DOHH2 (cell line): Measurements from ENCODE around the gene TKT.
A peak's percentile ranks its signal among the peaks of the same experiment; 100 is the strongest.
"Not testable (repeated sequence)": the region's sequence is repeated elsewhere in the genome, so short reads cannot be mapped to it uniquely, and the experiment has no call there.

ENCODE experiments used
- H3F3A ChIP-seq: fragments of 200-600 bp; sonication (generic), shearing (Covaris generic); 2 replicates; pipeline ENCODE4 v1.6.0; 2016; ENCODE audit warnings: antibody characterized with exemption, mild to moderate bottlenecking; ENCODE audit not compliant: control insufficient read depth, insufficient read depth
- H3K27ac ChIP-seq: fragments of 200-600 bp; sonication (generic); 2 replicates; pipeline ENCODE4 v1.5.1; 2014; ENCODE audit warnings: low read depth, mild to moderate bottlenecking, low read length, moderate library complexity
- H3K27me3 ChIP-seq: fragments of 200-600 bp; sonication (generic); 2 replicates; pipeline ENCODE4 v1.6.1; 2014; ENCODE audit warnings: mild to moderate bottlenecking, low read length, mixed read lengths; ENCODE audit not compliant: control insufficient read depth
- H3K36me3 ChIP-seq: fragments of 200-600 bp; sonication (generic); 2 replicates; pipeline ENCODE4 v1.6.1; 2014; ENCODE audit warnings: mild to moderate bottlenecking, low read length, moderate library complexity, mixed read lengths; ENCODE audit not compliant: control insufficient read depth
- H3K4me1 ChIP-seq: fragments of 200-600 bp; sonication (generic); 2 replicates; pipeline ENCODE4 v1.6.1; 2014; ENCODE audit warnings: mild to moderate bottlenecking, low read length, mixed read lengths; ENCODE audit not compliant: control insufficient read depth
- H3K4me2 ChIP-seq: fragments of 200-600 bp; sonication (generic); 2 replicates; pipeline ENCODE4 v1.6.0; 2014; ENCODE audit warnings: mild to moderate bottlenecking, low read length, moderate library complexity
- H3K4me3 ChIP-seq: fragments of 200-600 bp; sonication (generic); 2 replicates; pipeline ENCODE4 v1.5.1; 2014; ENCODE audit warnings: mild to moderate bottlenecking, low read length, mixed read lengths
- H3K79me2 ChIP-seq: fragments of 200-600 bp; sonication (generic); 2 replicates; pipeline ENCODE4 v1.6.1; 2014; ENCODE audit warnings: mild to moderate bottlenecking, low read length, mixed read lengths; ENCODE audit not compliant: control insufficient read depth
- H3K9me2 ChIP-seq: fragments of 200-600 bp; sonication (generic); replicated peaks from 2 replicates; pipeline ENCODE4 v1.6.1; 2014; ENCODE audit warnings: mild to moderate bottlenecking, low read length, mixed read lengths; ENCODE audit not compliant: control insufficient read depth
- H3K9me3 ChIP-seq: fragments of 200-600 bp; sonication (generic); 2 replicates; pipeline ENCODE4 v1.6.1; 2014; ENCODE audit warnings: antibody characterized with exemption, low read length, mixed read lengths; ENCODE audit not compliant: control insufficient read depth, insufficient read depth
- H4K20me1 ChIP-seq: fragments of 200-600 bp; sonication (generic); 2 replicates; pipeline ENCODE4 v1.6.0; 2014; ENCODE audit warnings: low read depth, mild to moderate bottlenecking, antibody characterized with exemption, low read length, moderate library complexity; ENCODE audit not compliant: control insufficient read depth, insufficient read depth
- EZH2phosphoT487 ChIP-seq: fragments of 200-600 bp; sonication (generic); IDR thresholded peaks from 2 replicates; pipeline ENCODE4 v1.6.1; 2017; ENCODE audit warnings: borderline replicate concordance, mild to moderate bottlenecking, antibody characterized with exemption, low read length, moderate library complexity, mixed read lengths
- TF ChIP-seq, protein P1 (sequence below): fragments of 200-600 bp; sonication (generic); IDR thresholded peaks from one replicate; pipeline ENCODE4 v1.5.1; 2014; ENCODE audit warnings: antibody characterized with exemption, mild to moderate bottlenecking, low read depth, low read length; ENCODE audit not compliant: poor library complexity, severe bottlenecking

Gene TKT

DNA sequence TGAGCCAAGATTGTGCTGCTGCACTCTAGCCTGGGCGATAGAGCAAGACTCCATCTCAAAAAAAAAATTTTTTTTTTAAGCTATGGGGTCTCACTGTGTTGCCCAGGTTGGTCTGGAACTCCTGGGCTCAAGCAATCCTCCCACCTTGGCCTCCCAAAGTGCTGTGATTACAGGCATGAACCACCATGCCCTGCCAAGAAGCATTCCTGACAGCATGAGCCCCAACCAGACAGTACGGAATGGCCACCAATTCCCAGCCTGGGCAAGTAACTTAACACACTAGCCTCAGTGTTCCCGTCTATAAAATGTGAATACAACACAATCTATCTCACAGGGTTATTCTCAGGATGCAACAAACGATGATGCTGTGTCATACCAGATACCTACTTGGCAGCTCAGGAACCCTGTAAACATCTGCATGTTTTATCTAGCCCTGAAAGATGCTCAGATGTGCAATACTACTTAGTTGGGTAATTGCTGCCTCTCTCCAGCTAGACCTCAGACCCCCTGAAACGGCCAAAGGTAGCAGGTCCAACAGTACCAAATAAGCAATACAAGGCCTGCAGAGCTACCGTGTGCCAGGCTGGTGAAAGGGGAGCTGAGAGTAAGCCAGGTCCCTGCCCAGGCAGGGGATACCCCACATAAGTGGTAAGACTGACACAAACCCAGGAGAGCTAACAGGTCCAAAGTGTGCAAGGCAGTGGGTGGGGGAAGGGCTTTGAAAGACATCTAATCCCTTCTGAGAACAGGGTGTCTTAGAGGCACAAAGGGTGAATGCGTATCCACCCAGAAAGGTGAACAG is 1.9 kb downstream of the TKT start:
- peak overlapping the region; percentile 96 for H3K4me2 ChIP-seq
- H3K27ac ChIP-seq = peak overlapping the region; percentile 92
- peaks cover 60% of the 10 kb centered on the region for H3K4me1 ChIP-seq
- H3F3A ChIP-seq = peaks cover 23% of the 10 kb centered on the region
- no peaks in the 10 kb centered on the region for H3K9me3 ChIP-seq
- peaks cover 72% of the 10 kb centered on the region for H3K79me2 ChIP-seq
- H3K27me3 ChIP-seq = no peaks in the 10 kb centered on the region
- no peaks in the 10 kb centered on the region for H3K9me2 ChIP-seq
- TF ChIP-seq EZH2phosphoT487 = no peak
- TF ChIP-seq, protein P1, sequence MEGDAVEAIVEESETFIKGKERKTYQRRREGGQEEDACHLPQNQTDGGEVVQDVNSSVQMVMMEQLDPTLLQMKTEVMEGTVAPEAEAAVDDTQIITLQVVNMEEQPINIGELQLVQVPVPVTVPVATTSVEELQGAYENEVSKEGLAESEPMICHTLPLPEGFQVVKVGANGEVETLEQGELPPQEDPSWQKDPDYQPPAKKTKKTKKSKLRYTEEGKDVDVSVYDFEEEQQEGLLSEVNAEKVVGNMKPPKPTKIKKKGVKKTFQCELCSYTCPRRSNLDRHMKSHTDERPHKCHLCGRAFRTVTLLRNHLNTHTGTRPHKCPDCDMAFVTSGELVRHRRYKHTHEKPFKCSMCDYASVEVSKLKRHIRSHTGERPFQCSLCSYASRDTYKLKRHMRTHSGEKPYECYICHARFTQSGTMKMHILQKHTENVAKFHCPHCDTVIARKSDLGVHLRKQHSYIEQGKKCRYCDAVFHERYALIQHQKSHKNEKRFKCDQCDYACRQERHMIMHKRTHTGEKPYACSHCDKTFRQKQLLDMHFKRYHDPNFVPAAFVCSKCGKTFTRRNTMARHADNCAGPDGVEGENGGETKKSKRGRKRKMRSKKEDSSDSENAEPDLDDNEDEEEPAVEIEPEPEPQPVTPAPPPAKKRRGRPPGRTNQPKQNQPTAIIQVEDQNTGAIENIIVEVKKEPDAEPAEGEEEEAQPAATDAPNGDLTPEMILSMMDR = no peak
- peak overlapping the region; percentile 93 for H3K4me3 ChIP-seq
- peaks cover 52% of the 10 kb centered on the region for H3K36me3 ChIP-seq
- H4K20me1 ChIP-seq = peaks cover 39% of the 10 kb centered on the region

DNA sequence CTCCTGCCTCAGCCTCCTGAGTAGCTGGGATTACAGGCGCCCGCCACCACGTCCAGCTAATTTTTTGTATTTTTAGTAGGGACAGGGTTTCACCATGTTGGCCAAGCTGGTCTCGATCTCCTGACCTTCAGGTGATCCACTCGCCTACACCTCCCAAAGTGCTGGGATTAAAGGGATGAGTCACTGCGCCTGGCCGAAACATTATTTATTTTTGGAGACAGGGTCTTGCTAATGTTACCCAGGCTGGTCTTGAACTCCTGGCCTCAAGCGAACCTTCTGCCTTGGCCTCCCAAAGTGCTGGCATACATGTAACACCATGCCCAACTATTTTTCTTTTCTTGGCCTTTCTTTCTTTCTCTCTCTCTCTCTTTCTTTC is 2.9 kb downstream of the TKT start:
- H3K4me2 ChIP-seq = peak overlapping the region; percentile 96
- H3K79me2 ChIP-seq = peaks cover 82% of the 10 kb centered on the region
- peaks cover 60% of the 10 kb centered on the region for H3K36me3 ChIP-seq
- peaks cover 23% of the 10 kb centered on the region for H3F3A ChIP-seq
- not testable (repeated sequence) for H3K9me3 ChIP-seq, H3K27me3 ChIP-seq, H3K9me2 ChIP-seq
- H3K27ac ChIP-seq = peak overlapping the region; percentile 92
- H4K20me1 ChIP-seq = peaks cover 47% of the 10 kb centered on the region
- H3K4me1 ChIP-seq = peaks cover 70% of the 10 kb centered on the region
- H3K4me3 ChIP-seq = peak overlapping the region; percentile 93

DNA sequence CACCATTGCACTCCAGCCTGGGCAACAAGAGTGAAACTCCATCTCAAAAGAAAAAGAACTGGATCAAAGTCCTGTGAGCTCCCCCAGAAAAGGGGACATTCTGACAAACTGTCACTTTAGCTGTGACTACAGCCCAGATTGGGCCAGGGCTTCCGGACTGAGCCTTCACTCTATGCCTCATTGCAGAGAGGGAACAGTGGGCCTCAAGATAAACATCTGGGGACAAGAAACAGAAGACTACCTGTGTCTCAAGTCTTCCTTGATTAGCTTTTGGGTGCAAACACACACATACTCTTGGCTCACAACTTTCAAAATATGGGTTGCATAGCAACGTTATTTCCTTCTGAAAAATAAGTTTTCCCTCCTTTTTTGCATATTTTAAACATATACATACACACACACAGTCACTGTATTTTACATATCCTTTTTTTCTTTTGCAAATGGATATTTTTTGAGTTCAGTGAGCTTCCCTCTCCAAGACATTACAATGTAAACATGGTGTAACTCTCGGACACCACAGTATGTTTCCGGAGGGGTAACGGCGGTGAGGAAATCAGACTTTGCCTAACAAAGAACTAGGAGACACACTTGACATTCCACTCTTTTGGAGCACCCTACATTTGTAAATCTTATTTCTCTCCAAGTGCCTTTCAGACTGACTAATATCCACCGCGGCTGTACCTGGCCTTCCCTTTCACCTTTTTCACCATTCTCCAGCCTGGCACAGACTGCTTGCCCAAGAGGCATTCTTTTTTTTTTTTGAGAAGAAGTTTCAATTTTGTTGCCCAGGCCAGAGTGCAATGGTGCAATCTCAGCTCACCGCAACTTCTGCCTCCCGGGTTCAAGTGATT is 3.5 kb downstream of the TKT start:
- peak overlapping the region; percentile 92 for H3K27ac ChIP-seq
- no peaks in the 10 kb centered on the region for H3K9me2 ChIP-seq
- H3F3A ChIP-seq = peaks cover 23% of the 10 kb centered on the region
- no peaks in the 10 kb centered on the region for H3K9me3 ChIP-seq
- H3K4me3 ChIP-seq = peak overlapping the region; percentile 93
- peaks cover 52% of the 10 kb centered on the region for H4K20me1 ChIP-seq
- peak overlapping the region; percentile 96 for H3K4me2 ChIP-seq
- no peak for TF ChIP-seq EZH2phosphoT487
- TF ChIP-seq, protein P1 = no peak
- H3K79me2 ChIP-seq = peaks cover 88% of the 10 kb centered on the region
- H3K4me1 ChIP-seq = peaks cover 74% of the 10 kb centered on the region
- no peaks in the 10 kb centered on the region for H3K27me3 ChIP-seq
- H3K36me3 ChIP-seq = peaks cover 65% of the 10 kb centered on the region
